GM19455 (cell line): ENCODE data around the gene NACC2.

Experiments
- ATAC-seq: cut with Tn5 transposase; IDR thresholded peaks from one replicate; pipeline ENCODE4 v1.9.1; 2021; ENCODE audit not compliant: unreplicated experiment

Gene NACC2

GRCh38 chr9:136093346-136093986, 1.6 kb downstream of the NACC2 start:
- ATAC-seq, result no peak

- ATAC-seq, result no peak
These were observed 2.3 kb downstream of the NACC2 start for GRCh38 chr9:136092741-136093140.

- ATAC-seq, result no peak
These were observed 2.8 kb downstream of the NACC2 start for GRCh38 chr9:136092353-136092650.

- ATAC-seq, result no peak
These were observed 3.3 kb downstream of the NACC2 start for GRCh38 chr9:136091582-136092352.

- no peak for ATAC-seq
These were observed 4.1 kb downstream of the NACC2 start for GRCh38 chr9:136090768-136091581.

GRCh38 chr9:136090056-136090735, 4.9 kb downstream of the NACC2 start:
- ATAC-seq, result no peak

GRCh38 chr9:136089697-136090045, 5.4 kb downstream of the NACC2 start:
- ATAC-seq, result no peak

- no peak for ATAC-seq
These were observed 6.0 kb downstream of the NACC2 start for GRCh38 chr9:136088939-136089696.

- no peak for ATAC-seq
These were observed 6.6 kb downstream of the NACC2 start for GRCh38 chr9:136088481-136088938.

- no peak for ATAC-seq
These were observed 7.2 kb downstream of the NACC2 start for GRCh38 chr9:136087741-136088480.

- ATAC-seq, result no peak
These were observed 7.9 kb downstream of the NACC2 start for GRCh38 chr9:136086951-136087740.

GRCh38 chr9:136086213-136086881, 8.7 kb downstream of the NACC2 start:
- ATAC-seq, result no peak

- ATAC-seq, result no peak
These were observed 9.3 kb downstream of the NACC2 start for GRCh38 chr9:136085815-136086212.

- no peak for ATAC-seq
These were observed 10.8 kb downstream of the NACC2 start for GRCh38 chr9:136084063-136084944.

- ATAC-seq, result no peak
These were observed 11.5 kb downstream of the NACC2 start for GRCh38 chr9:136083558-136084062.

GRCh38 chr9:136082496-136083361, 12.4 kb downstream of the NACC2 start:
- no peak for ATAC-seq
